AG10803 (cell line): ENCODE measurements around the gene STX7.
A peak's percentile ranks its signal among the peaks of the same experiment; 100 is the strongest.

Experiments
- DNase-seq: peaks from one replicate; pipeline ENCODE4 v3.0.0; 2010; ENCODE audit warnings: low read depth
- H3K4me3 ChIP-seq: 2 replicates; pipeline ENCODE4 v1.5.1; 2011; ENCODE audit warnings: mild to moderate bottlenecking, low read length, control low read depth
- CTCF ChIP-seq: conservative IDR thresholded peaks from 2 replicates; pipeline ENCODE4 v1.5.1; 2011; ENCODE audit warnings: mild to moderate bottlenecking, low read length, control low read depth, inconsistent platforms

Gene STX7

GRCh38 chr6:132445201-132445951 lies 67.5 kb downstream of the STX7 start:
- DNase-seq, result peak; percentile 93
- no peak overlapping the region for H3K4me3 ChIP-seq
- no peak for TF ChIP-seq CTCF

GRCh38 chr6:132443206-132443605 lies 69.7 kb downstream of the STX7 start:
- no peak for TF ChIP-seq CTCF
- peak; percentile 85 for DNase-seq
- no peak overlapping the region for H3K4me3 ChIP-seq

GRCh38 chr6:132430110-132430509 lies 82.8 kb downstream of the STX7 start:
- TF ChIP-seq CTCF, result no peak
- DNase-seq, result no peak

GRCh38 chr6:132425176-132425575 lies 87.7 kb downstream of the STX7 start:
- no peak overlapping the region for H3K4me3 ChIP-seq
- DNase-seq, result no peak
- no peak for TF ChIP-seq CTCF

More at GRCh38 chr6:132430110-132430509, 82.8 kb downstream of the STX7 start:
- H3K4me3 ChIP-seq, result no peak overlapping the region

GRCh38 chr6:132423839-132424238 lies 89.1 kb downstream of the STX7 start:
- no peak for DNase-seq
- no peak overlapping the region for H3K4me3 ChIP-seq
- no peak for TF ChIP-seq CTCF

- no peak for TF ChIP-seq CTCF
- H3K4me3 ChIP-seq, result no peak overlapping the region
- peak; percentile 49 for DNase-seq
Measured at GRCh38 chr6:132418235-132418965, 94.5 kb downstream of the STX7 start.

GRCh38 chr6:132414761-132415160 lies 98.2 kb downstream of the STX7 start:
- no peak for DNase-seq
- H3K4me3 ChIP-seq, result no peak overlapping the region
- TF ChIP-seq CTCF, result no peak
